CD14-positive monocyte (primary cell): Measurements from ENCODE around the gene MBP. TPM values are rescaled to one million over a fixed set of nuclear protein-coding genes. Genes with fewer than 3 reads are reported as not detected.

Source experiments
- DNase-seq, 3 donors: peaks; one replicate each; pipeline ENCODE4 v3.0.0-alpha.2; 2011 to 2022
- H2AFZ ChIP-seq: 2 replicates; pipeline ENCODE4 v1.6.0; 2012; ENCODE audit warnings: mild to moderate bottlenecking, low read depth, low read length, inconsistent platforms; ENCODE audit not compliant: insufficient read depth, poor library complexity, severe bottlenecking
- H3K27ac ChIP-seq, 2 donors: 1 replicate in 1 of 2; 2 replicates in 1 of 2; pipeline ENCODE4 v1.5.1; 2012 to 2013; ENCODE audit warnings: low read length in 2 of 2, control low read depth in 1 of 2, inconsistent platforms in 1 of 2, low read depth in 1 of 2, mild to moderate bottlenecking in 1 of 2
- H3K27me3 ChIP-seq, 2 donors: one replicate each; pipeline versions ENCODE4 v1.6.0 to v1.6.1; 2011 to 2013; ENCODE audit warnings: low read length in 2 of 2; ENCODE audit not compliant: control insufficient read depth in 2 of 2, insufficient read depth in 2 of 2
- H3K36me3 ChIP-seq, 2 donors: replicated peaks in 1 of 2; 1 replicate in 1 of 2; 2 replicates in 1 of 2; pipeline versions ENCODE4 v1.5.1 to v1.6.1; 2012 to 2013; ENCODE audit warnings: low read length in 2 of 2, control low read depth in 1 of 2, inconsistent platforms in 1 of 2, mild to moderate bottlenecking in 1 of 2; ENCODE audit not compliant: insufficient read depth in 2 of 2, control insufficient read depth in 1 of 2
- H3K4me1 ChIP-seq, 2 donors: 1 replicate in 1 of 2; 2 replicates in 1 of 2; pipeline versions ENCODE4 v1.5.1 to v1.6.1; 2012 to 2013; ENCODE audit warnings: low read length in 2 of 2, control low read depth in 1 of 2, inconsistent platforms in 1 of 2, mild to moderate bottlenecking in 1 of 2, moderate library complexity in 1 of 2; ENCODE audit not compliant: insufficient read depth in 2 of 2, control insufficient read depth in 1 of 2
- H3K4me2 ChIP-seq: replicated peaks from 2 replicates; pipeline ENCODE3; 2012; ENCODE audit warnings: low read length, moderate library complexity, mild to moderate bottlenecking; ENCODE audit not compliant: poor library complexity, severe bottlenecking; ENCODE audit errors: extremely low read depth
- H3K4me3 ChIP-seq, 3 experiments: fragments of 200-600 bp in 1 of 3; sonication (generic) in 1 of 3; replicated peaks in 1 of 3; 1 replicate in 2 of 3; 2 replicates in 1 of 3; pipeline ENCODE4 v1.5.1; 2011 to 2013; ENCODE audit warnings: low read length in 3 of 3, mild to moderate bottlenecking in 3 of 3, control low read depth in 2 of 3, low read depth in 2 of 3, inconsistent platforms in 1 of 3, moderate library complexity in 1 of 3
- H3K79me2 ChIP-seq: 2 replicates; pipeline ENCODE4 v1.6.0; 2012; ENCODE audit warnings: mild to moderate bottlenecking, control low read depth, inconsistent platforms, low read length, moderate library complexity; ENCODE audit not compliant: insufficient read depth
- H3K9ac ChIP-seq: 2 replicates; pipeline ENCODE4 v1.6.0; 2017; ENCODE audit warnings: low read length, mild to moderate bottlenecking; ENCODE audit not compliant: insufficient read depth, poor library complexity, severe bottlenecking
- H3K9me3 ChIP-seq, 2 donors: replicated peaks in 1 of 2; 1 replicate in 1 of 2; 2 replicates in 1 of 2; pipeline versions ENCODE4 v1.5.1 to v1.6.1; 2012 to 2013; ENCODE audit warnings: low read length in 2 of 2, control low read depth in 1 of 2; ENCODE audit not compliant: control insufficient read depth in 1 of 2, insufficient read depth in 1 of 2
- H4K20me1 ChIP-seq: 2 replicates; pipeline ENCODE4 v1.6.0; 2012; ENCODE audit warnings: mild to moderate bottlenecking, low read length, control low read depth, moderate library complexity; ENCODE audit not compliant: insufficient read depth
- H3K27ac Mint-ChIP-seq, 7 donors: one replicate each; pipeline ENCODE4 v1.8.0; 2020; ENCODE audit warnings: mild to moderate bottlenecking in 7 of 7, mixed read lengths in 7 of 7, moderate library complexity in 6 of 7, inconsistent platforms in 2 of 7
- H3K27me3 Mint-ChIP-seq, 3 donors: one replicate each; pipeline ENCODE4 v1.8.0; 2021 to 2022; ENCODE audit warnings: low read depth in 3 of 3, mild to moderate bottlenecking in 3 of 3, mixed read lengths in 3 of 3, moderate library complexity in 3 of 3, inconsistent platforms in 1 of 3
- H3K36me3 Mint-ChIP-seq, 2 donors: one replicate each; pipeline ENCODE4 v1.8.0; 2020; ENCODE audit warnings: mixed read lengths in 2 of 2, inconsistent platforms in 1 of 2, mild to moderate bottlenecking in 1 of 2
- H3K4me1 Mint-ChIP-seq: one replicate; pipeline ENCODE4 v1.8.0; 2020; ENCODE audit warnings: mild to moderate bottlenecking, mixed read lengths
- H3K4me3 Mint-ChIP-seq, 2 donors: one replicate each; pipeline ENCODE4 v1.8.0; 2020; ENCODE audit warnings: mild to moderate bottlenecking in 2 of 2, mixed read lengths in 2 of 2, moderate library complexity in 1 of 2
- H3K9me3 Mint-ChIP-seq, 7 donors: one replicate each; pipeline ENCODE4 v1.8.0; 2020 to 2022; ENCODE audit warnings: mixed read lengths in 7 of 7, mild to moderate bottlenecking in 6 of 7, moderate library complexity in 6 of 7, inconsistent platforms in 2 of 7
- CTCF ChIP-seq: fragments of 200-600 bp; IDR thresholded peaks from one replicate; pipeline ENCODE4 v1.8.0; 2022; ENCODE audit warnings: antibody characterized with exemption, mild to moderate bottlenecking
- WGBS: methylation state at CpG from one replicate; pipeline ENCODE4 v1.1.5; 2013; ENCODE audit warnings: missing lambda C conversion rate; ENCODE audit not compliant: insufficient coverage; 5-methylcytosine and 5-hydroxymethylcytosine counted together
- intact Hi-C, 2 donors: fragments of 100-400 bp; cut with micrococcal nuclease; formaldehyde crosslinking; loops; one replicate each; pipeline versions ENCODE4 v1.15.0 to v1.15.1; 2023
- polyA plus RNA-seq, 3 donors: library from polyadenylated mRNA; depleted of rRNA in 1 of 3; unstranded in 2 of 3; stranded (reverse) in 1 of 3; fragments of 300-500 nt in 2 of 3; fragments of >200 nt in 1 of 3; fragmentation: Illumina TruSeq in 2 of 3; gene quantifications; 1 replicate in 2 of 3; 2 replicates in 1 of 3; pipeline ENCODE4 v1.2.3, GENCODE V29; 2012 to 2021

The MBP gene
- polyA plus RNA-seq, 3 donors, result 47.7 to 81.0 (median 50.4) TPM

- intact Hi-C loops, result no loop called here
- TF ChIP-seq CTCF, result no peak
- H3K4me1 Mint-ChIP-seq, result peaks cover 53% of the 10 kb centered on the region
These were observed 56.5 kb downstream of the MBP start for GRCh38 chr18:77076111-77076510.

GRCh38 chr18:77074431-77074830 is 58.2 kb downstream of the MBP start:
- no peak overlapping the region for H3K4me3 Mint-ChIP-seq
- Histone ChIP-seq H3K27ac (peak overlapping the region in 1 of 2 donors; percentile 22), H3K4me2 (no peak overlapping the region), H3K79me2 (peaks cover 99% of the 10 kb centered on the region), H3K27me3 (no peaks in the 10 kb centered on the region), H2AFZ (no peak overlapping the region), H3K4me3 (no peak overlapping the region), H4K20me1 (no peaks in the 10 kb centered on the region), H3K36me3 (peaks cover 23 to 87% of the 10 kb centered on the region in 2 donors), H3K9me3 (no peaks in the 10 kb centered on the region), H3K9ac (no peak overlapping the region), H3K4me1 (peaks cover 4 to 7% of the 10 kb centered on the region in 2 donors)
- no peak for DNase-seq
- H3K27ac Mint-ChIP-seq, result peak overlapping the region in 2 of 7 donors; percentile 59 to 91
- peaks cover 48% of the 10 kb centered on the region for H3K4me1 Mint-ChIP-seq
- 91% methylated on average over 6 of the region's 7 CpGs for WGBS
- peaks cover 78 to 79% of the 10 kb centered on the region in 2 donors for H3K36me3 Mint-ChIP-seq
- H3K27me3 Mint-ChIP-seq, result peaks cover 0 to 4% (median 0%) of the 10 kb centered on the region in 3 donors
- no peak for TF ChIP-seq CTCF
- intact Hi-C loops, result no loop called here
- H3K9me3 Mint-ChIP-seq, result no peaks in the 10 kb centered on the region

More at GRCh38 chr18:77076111-77076510, 56.5 kb downstream of the MBP start:
- no peak for DNase-seq
- no peak overlapping the region for H3K4me2 ChIP-seq
- H3K27ac ChIP-seq, result no peak overlapping the region
- peaks cover 15 to 16% of the 10 kb centered on the region in 2 donors for H3K4me1 ChIP-seq
- no peaks in the 10 kb centered on the region for H3K9me3 Mint-ChIP-seq
- H3K36me3 Mint-ChIP-seq, result peaks cover 64 to 67% of the 10 kb centered on the region in 2 donors
- no peaks in the 10 kb centered on the region for H3K27me3 ChIP-seq
- no peaks in the 10 kb centered on the region for H3K9me3 ChIP-seq
- H3K36me3 ChIP-seq, result peaks cover 19 to 72% of the 10 kb centered on the region in 2 donors
- 88% methylated on average over 9 of the region's 9 CpGs for WGBS
- H2AFZ ChIP-seq, result no peak overlapping the region
- peaks cover 0 to 7% (median 0%) of the 10 kb centered on the region in 3 donors for H3K27me3 Mint-ChIP-seq
- H3K4me3 ChIP-seq, result no peak overlapping the region
- H4K20me1 ChIP-seq, result no peaks in the 10 kb centered on the region
- peaks cover 96% of the 10 kb centered on the region for H3K79me2 ChIP-seq
- H3K9ac ChIP-seq, result no peak overlapping the region
- H3K27ac Mint-ChIP-seq, result peak overlapping the region in 2 of 7 donors; percentile 32 to 45
- H3K4me3 Mint-ChIP-seq, result no peak overlapping the region
